Mesenchymal stem cell (in vitro differentiated cells and primary cell): ENCODE results near the gene DYSF.

ENCODE experiments used
- DNase-seq: peaks from one replicate; pipeline ENCODE4 v3.0.0-alpha.2; 2013
- H2AFZ ChIP-seq: one replicate; pipeline ENCODE4 v1.6.1; 2013; ENCODE audit warnings: low read depth, mild to moderate bottlenecking, control low read depth, inconsistent platforms, low read length, moderate library complexity
- H2AK5ac ChIP-seq: 2 replicates; pipeline ENCODE4 v1.6.1; 2013; ENCODE audit warnings: low read length, moderate library complexity, mild to moderate bottlenecking, inconsistent platforms; ENCODE audit not compliant: severe bottlenecking
- H2BK120ac ChIP-seq: one replicate; pipeline ENCODE4 v1.6.1; 2013; ENCODE audit warnings: low read depth, mild to moderate bottlenecking, inconsistent platforms, low read length, moderate library complexity
- H2BK12ac ChIP-seq, 2 experiments: one replicate each; pipeline ENCODE4 v1.6.1; 2013; ENCODE audit warnings: inconsistent platforms in 2 of 2, low read length in 2 of 2, mild to moderate bottlenecking in 2 of 2, moderate library complexity in 2 of 2, control low read depth in 1 of 2
- H2BK15ac ChIP-seq: one replicate; pipeline ENCODE4 v1.6.1; 2013; ENCODE audit warnings: mild to moderate bottlenecking, low read depth, inconsistent platforms; ENCODE audit not compliant: poor library complexity, severe bottlenecking
- H2BK5ac ChIP-seq: 2 replicates; pipeline ENCODE4 v1.6.1; 2013; ENCODE audit warnings: low read depth, mild to moderate bottlenecking, low read length, control low read depth, inconsistent platforms; ENCODE audit not compliant: poor library complexity, severe bottlenecking
- H3K14ac ChIP-seq, 2 experiments: one replicate each; pipeline ENCODE4 v1.6.1; 2013; ENCODE audit warnings: inconsistent platforms in 2 of 2, low read length in 2 of 2, control low read depth in 1 of 2, mild to moderate bottlenecking in 1 of 2, moderate library complexity in 1 of 2
- H3K18ac ChIP-seq, 2 experiments: one replicate each; pipeline ENCODE4 v1.6.1; 2013; ENCODE audit warnings: inconsistent platforms in 2 of 2, low read length in 2 of 2, control low read depth in 1 of 2, low read depth in 1 of 2, mild to moderate bottlenecking in 1 of 2
- H3K23ac ChIP-seq, 2 experiments: one replicate each; pipeline ENCODE4 v1.6.1; 2013; ENCODE audit warnings: inconsistent platforms in 2 of 2, low read length in 2 of 2, mild to moderate bottlenecking in 2 of 2, moderate library complexity in 2 of 2, control low read depth in 1 of 2
- H3K27ac ChIP-seq: 2 replicates; pipeline ENCODE4 v1.5.1; 2013; ENCODE audit warnings: mild to moderate bottlenecking, moderate library complexity, low read length, control low read depth, inconsistent platforms; ENCODE audit not compliant: poor library complexity, severe bottlenecking
- H3K27me3 ChIP-seq, 2 experiments: 2 replicates each; pipeline versions ENCODE4 v1.6.1 to v1.7.0; 2013; ENCODE audit warnings: low read length in 2 of 2, mild to moderate bottlenecking in 2 of 2, moderate library complexity in 2 of 2, control low read depth in 1 of 2, inconsistent platforms in 1 of 2; ENCODE audit not compliant: control insufficient read depth in 1 of 2, insufficient read depth in 1 of 2
- H3K36me3 ChIP-seq, 2 experiments: 2 replicates each; pipeline versions ENCODE4 v1.6.1 to v1.7.0; 2013; ENCODE audit warnings: low read length in 2 of 2, control low read depth in 1 of 2, inconsistent platforms in 1 of 2, low read depth in 1 of 2, mild to moderate bottlenecking in 1 of 2; ENCODE audit not compliant: insufficient read depth in 2 of 2, control insufficient read depth in 1 of 2
- H3K4ac ChIP-seq, 2 experiments: one replicate each; pipeline ENCODE4 v1.6.1; 2013; ENCODE audit warnings: inconsistent platforms in 2 of 2, low read length in 2 of 2, mild to moderate bottlenecking in 2 of 2, moderate library complexity in 2 of 2, control low read depth in 1 of 2, low read depth in 1 of 2
- H3K4me1 ChIP-seq: 2 replicates; pipeline ENCODE4 v1.6.1; 2013; ENCODE audit warnings: low read depth, low read length, control low read depth; ENCODE audit not compliant: control insufficient read depth, insufficient read depth
- H3K4me2 ChIP-seq: 2 replicates; pipeline ENCODE4 v1.6.1; 2013; ENCODE audit warnings: low read length, mild to moderate bottlenecking, inconsistent platforms; ENCODE audit not compliant: poor library complexity, severe bottlenecking
- H3K4me3 ChIP-seq, 2 experiments: 2 replicates each; pipeline versions ENCODE4 v1.5.1 to v1.7.0; 2013; ENCODE audit warnings: low read length in 2 of 2, mild to moderate bottlenecking in 2 of 2, control low read depth in 1 of 2, low read depth in 1 of 2; ENCODE audit not compliant: insufficient read depth in 1 of 2
- H3K79me1 ChIP-seq: replicated peaks from 2 replicates; pipeline ENCODE4 v1.6.1; 2013; ENCODE audit warnings: mild to moderate bottlenecking, control low read depth, low read length, inconsistent platforms; ENCODE audit not compliant: poor library complexity, severe bottlenecking
- H3K9ac ChIP-seq: 2 replicates; pipeline ENCODE4 v1.7.0; 2013; ENCODE audit warnings: mild to moderate bottlenecking, low read length, moderate library complexity
- H3K9me3 ChIP-seq: 2 replicates; pipeline ENCODE4 v1.7.0; 2013; ENCODE audit warnings: mild to moderate bottlenecking, low read length; ENCODE audit not compliant: control insufficient read depth
- H4K8ac ChIP-seq: one replicate; pipeline ENCODE4 v1.6.1; 2013; ENCODE audit warnings: inconsistent platforms, mild to moderate bottlenecking, low read length, moderate library complexity
- H4K91ac ChIP-seq: one replicate; pipeline ENCODE4 v1.6.1; 2013; ENCODE audit warnings: mild to moderate bottlenecking, low read length, inconsistent platforms
- WGBS: methylation state at CpG from one replicate; pipeline ENCODE4 v1.1.7; 2013; ENCODE audit warnings: mixed read lengths; 5-methylcytosine and 5-hydroxymethylcytosine counted together

DYSF gene

GRCh38 chr2:71689393-71689792, 236.0 kb downstream of the DYSF start:
- H4K91ac ChIP-seq: no peak overlapping the region
- no peaks in the 10 kb centered on the region for H3K9me3 ChIP-seq
- no peak for DNase-seq
- no peak overlapping the region for H3K4me2 ChIP-seq
- H3K14ac ChIP-seq: no peak overlapping the region
- no peak overlapping the region for H3K4ac ChIP-seq
- H3K4me3 ChIP-seq: no peak overlapping the region
- H3K4me1 ChIP-seq: peaks cover 3% of the 10 kb centered on the region
- H2AK5ac ChIP-seq: no peak overlapping the region
- H3K79me1 ChIP-seq: no peaks in the 10 kb centered on the region
- no peak overlapping the region for H3K9ac ChIP-seq
- no peak overlapping the region for H4K8ac ChIP-seq
- H3K23ac ChIP-seq: no peak overlapping the region
- no peak overlapping the region for H2BK15ac ChIP-seq
- peaks cover 0 to 74% of the 10 kb centered on the region in 2 experiments for H3K27me3 ChIP-seq
- no peak overlapping the region for H3K27ac ChIP-seq
- no peak overlapping the region for H2BK12ac ChIP-seq
- no peak overlapping the region for H2BK120ac ChIP-seq
- no peak overlapping the region for H2BK5ac ChIP-seq
- no peak overlapping the region for H3K18ac ChIP-seq
- 60% methylated on average over 1 of the region's 2 CpGs for WGBS
- H2AFZ ChIP-seq: no peak overlapping the region
- peaks cover 0 to 64% of the 10 kb centered on the region in 2 experiments for H3K36me3 ChIP-seq

- no peak overlapping the region for H3K18ac ChIP-seq
- H3K27me3 ChIP-seq: peaks cover 0 to 75% of the 10 kb centered on the region in 2 experiments
- H2BK5ac ChIP-seq: no peak overlapping the region
- H3K4me2 ChIP-seq: no peak overlapping the region
- H2AK5ac ChIP-seq: no peak overlapping the region
- H3K9ac ChIP-seq: no peak overlapping the region
- no peak overlapping the region for H2BK15ac ChIP-seq
- H3K9me3 ChIP-seq: no peaks in the 10 kb centered on the region
- no peaks in the 10 kb centered on the region for H3K79me1 ChIP-seq
- no peak overlapping the region for H4K8ac ChIP-seq
- no peak overlapping the region for H3K14ac ChIP-seq
- no peak overlapping the region for H3K4ac ChIP-seq
- H3K36me3 ChIP-seq: peaks cover 0 to 56% of the 10 kb centered on the region in 2 experiments
- WGBS: 91% methylated on average over 18 of the region's 21 CpGs
- H3K27ac ChIP-seq: no peak overlapping the region
- no peak overlapping the region for H2BK120ac ChIP-seq
- H4K91ac ChIP-seq: no peak overlapping the region
- no peak for DNase-seq
- no peak overlapping the region for H2BK12ac ChIP-seq
- no peak overlapping the region for H2AFZ ChIP-seq
- no peak overlapping the region for H3K4me3 ChIP-seq
- H3K4me1 ChIP-seq: peaks cover 2% of the 10 kb centered on the region
- H3K23ac ChIP-seq: no peak overlapping the region
Observed at GRCh38 chr2:71689968-71690834, 236.8 kb downstream of the DYSF start.

DNA sequence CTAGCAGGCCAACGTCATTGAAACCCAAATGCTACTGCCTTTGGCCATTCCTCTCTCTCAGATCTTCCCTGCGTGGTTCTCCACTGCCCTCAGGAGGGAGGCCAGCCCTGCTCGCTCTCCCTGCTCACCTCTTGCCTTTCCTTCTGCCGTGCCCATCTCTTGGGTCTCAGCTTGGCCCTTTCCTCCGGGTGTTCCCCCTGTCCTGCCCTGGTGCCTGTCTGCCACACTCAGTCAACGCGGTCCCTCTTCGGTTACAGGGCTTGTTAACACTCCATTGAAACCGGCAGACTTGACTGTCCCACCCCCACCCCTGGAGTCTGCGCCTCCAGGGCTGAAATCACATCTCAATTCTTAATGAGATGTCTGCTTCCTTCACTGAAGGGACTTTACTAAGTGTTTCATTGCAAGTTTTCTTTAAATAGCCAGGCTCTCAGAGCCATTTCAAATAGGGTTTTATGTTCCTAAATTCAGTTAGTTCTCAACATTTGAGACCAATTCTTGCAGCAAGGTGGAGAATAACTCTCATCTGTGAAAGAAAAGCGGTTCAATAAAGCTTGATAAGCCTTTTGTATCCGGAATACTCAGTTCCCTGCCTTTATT, 237.6 kb downstream of the DYSF start:
- Histone ChIP-seq H3K4me2 (no peak overlapping the region), H4K8ac (no peak overlapping the region), H4K91ac (no peak overlapping the region), H2BK120ac (no peak overlapping the region), H3K79me1 (no peaks in the 10 kb centered on the region), H3K14ac (no peak overlapping the region), H2BK12ac (no peak overlapping the region), H3K4me3 (no peak overlapping the region), H3K4ac (no peak overlapping the region), H3K27ac (no peak overlapping the region), H2AK5ac (no peak overlapping the region), H3K27me3 (peaks cover 0 to 78% of the 10 kb centered on the region in 2 experiments), H3K9me3 (no peaks in the 10 kb centered on the region), H2BK15ac (no peak overlapping the region), H3K23ac (no peak overlapping the region), H3K18ac (no peak overlapping the region), H2BK5ac (no peak overlapping the region), H3K9ac (no peak overlapping the region), H3K36me3 (peaks cover 0 to 48% of the 10 kb centered on the region in 2 experiments), H2AFZ (no peak overlapping the region), H3K4me1 (peaks cover 2% of the 10 kb centered on the region)
- WGBS: 78% methylated on average over 10 of the region's 12 CpGs
- no peak for DNase-seq

- Histone ChIP-seq H3K4ac (no peak overlapping the region), H3K4me2 (no peak overlapping the region), H2BK5ac (no peak overlapping the region), H2BK120ac (no peak overlapping the region), H2AFZ (no peak overlapping the region), H3K9ac (no peak overlapping the region), H3K14ac (no peak overlapping the region), H2BK15ac (no peak overlapping the region), H3K18ac (no peak overlapping the region), H3K27me3 (peaks cover 0 to 82% of the 10 kb centered on the region in 2 experiments), H4K91ac (no peak overlapping the region), H3K23ac (no peak overlapping the region), H3K4me3 (no peak overlapping the region), H3K36me3 (peaks cover 0 to 39% of the 10 kb centered on the region in 2 experiments), H2BK12ac (no peak overlapping the region), H4K8ac (no peak overlapping the region), H3K79me1 (no peaks in the 10 kb centered on the region), H3K4me1 (peaks cover 6% of the 10 kb centered on the region), H2AK5ac (no peak overlapping the region), H3K27ac (no peak overlapping the region), H3K9me3 (no peaks in the 10 kb centered on the region)
- WGBS: 75% methylated on average over 24 of the region's 24 CpGs
- no peak for DNase-seq
Observed at GRCh38 chr2:71691747-71692441, 238.5 kb downstream of the DYSF start.
